ENCODE data around the gene TMEM145.

GRCh38 chr19:42335374-42335936 lies 22.3 kb downstream of the TMEM145 start:
- TF ChIP-seq EZH2 (IDR thresholded peaks at IDR 0.05; ENCODE audit: low read depth) (no peak), CTCF (conservative IDR thresholded peaks at IDR 0.05) (no peak)

All from PC-9 (cell line).